Mesothelial cell of epicardium (in vitro differentiated cells): ENCODE measurements around the gene HPX. TPM values are rescaled to one million over a fixed set of nuclear protein-coding genes. Genes with fewer than 3 reads are reported as not detected.

Experiments
- DNase-seq, 2 experiments: peaks; one replicate each; pipeline ENCODE4 v3.0.0; 2021; ENCODE audit warnings: low spot score in 2 of 2; ENCODE audit not compliant: unreplicated experiment in 2 of 2
- H3K27ac Mint-ChIP-seq: 2 replicates; pipeline ENCODE4 v1.8.0; 2021; ENCODE audit warnings: mixed read lengths
- H3K27me3 Mint-ChIP-seq: 2 replicates; pipeline ENCODE4 v1.8.0; 2021; ENCODE audit warnings: low read depth, mixed read lengths
- H3K36me3 Mint-ChIP-seq: 2 replicates; pipeline ENCODE4 v1.8.0; 2021; ENCODE audit warnings: mixed read lengths
- H3K4me1 Mint-ChIP-seq: 2 replicates; pipeline ENCODE4 v1.8.0; 2021; ENCODE audit warnings: mixed read lengths
- H3K4me3 Mint-ChIP-seq: 2 replicates; pipeline ENCODE4 v1.8.0; 2021; ENCODE audit warnings: mild to moderate bottlenecking, moderate library complexity, mixed read lengths
- H3K9me3 Mint-ChIP-seq: 2 replicates; pipeline ENCODE4 v1.8.0; 2021; ENCODE audit warnings: mixed read lengths
- total RNA-seq: library from RNA; stranded (reverse); gene quantifications from 3 replicates; pipeline ENCODE4 v1.2.1, GENCODE V29; 2021
- TF ChIP-seq, protein P1 (sequence below): fragments of 200-600 bp; sonication (generic); IDR thresholded peaks from one replicate; pipeline ENCODE4 v1.5.0; 2021; ENCODE audit warnings: antibody characterized with exemption; ENCODE audit not compliant: unreplicated experiment

HPX gene
- total RNA-seq, 1 donor from 2014 or later = 9.9 TPM

DNA sequence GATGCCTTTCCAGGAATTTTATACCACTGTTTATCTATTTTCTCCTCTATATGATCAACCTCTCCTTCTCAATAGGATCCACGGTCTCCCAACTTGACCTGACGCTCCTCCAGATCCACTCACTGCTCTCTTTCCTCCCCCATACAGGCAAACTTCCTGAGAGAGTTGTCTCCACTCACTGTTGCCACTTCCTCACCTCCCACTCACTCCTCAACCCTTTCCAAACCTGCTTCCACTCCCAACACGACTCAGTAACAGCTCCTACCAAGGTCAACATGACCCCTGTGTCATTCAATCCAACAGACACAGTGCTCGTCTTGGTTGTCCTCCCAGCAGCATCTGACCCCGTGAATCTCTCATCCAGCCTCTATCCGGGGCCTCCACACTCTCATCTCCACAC lies 25.0 kb downstream of the HPX start:
- TF ChIP-seq, protein P1, sequence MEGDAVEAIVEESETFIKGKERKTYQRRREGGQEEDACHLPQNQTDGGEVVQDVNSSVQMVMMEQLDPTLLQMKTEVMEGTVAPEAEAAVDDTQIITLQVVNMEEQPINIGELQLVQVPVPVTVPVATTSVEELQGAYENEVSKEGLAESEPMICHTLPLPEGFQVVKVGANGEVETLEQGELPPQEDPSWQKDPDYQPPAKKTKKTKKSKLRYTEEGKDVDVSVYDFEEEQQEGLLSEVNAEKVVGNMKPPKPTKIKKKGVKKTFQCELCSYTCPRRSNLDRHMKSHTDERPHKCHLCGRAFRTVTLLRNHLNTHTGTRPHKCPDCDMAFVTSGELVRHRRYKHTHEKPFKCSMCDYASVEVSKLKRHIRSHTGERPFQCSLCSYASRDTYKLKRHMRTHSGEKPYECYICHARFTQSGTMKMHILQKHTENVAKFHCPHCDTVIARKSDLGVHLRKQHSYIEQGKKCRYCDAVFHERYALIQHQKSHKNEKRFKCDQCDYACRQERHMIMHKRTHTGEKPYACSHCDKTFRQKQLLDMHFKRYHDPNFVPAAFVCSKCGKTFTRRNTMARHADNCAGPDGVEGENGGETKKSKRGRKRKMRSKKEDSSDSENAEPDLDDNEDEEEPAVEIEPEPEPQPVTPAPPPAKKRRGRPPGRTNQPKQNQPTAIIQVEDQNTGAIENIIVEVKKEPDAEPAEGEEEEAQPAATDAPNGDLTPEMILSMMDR = no peak
- Mint-ChIP-seq H3K36me3 (no peaks in the 10 kb centered on the region), H3K27me3 (peaks cover 1% of the 10 kb centered on the region), H3K9me3 (no peaks in the 10 kb centered on the region), H3K27ac (no peak overlapping the region), H3K4me1 (peaks cover 6% of the 10 kb centered on the region), H3K4me3 (no peak overlapping the region)
- no peak for DNase-seq

DNA sequence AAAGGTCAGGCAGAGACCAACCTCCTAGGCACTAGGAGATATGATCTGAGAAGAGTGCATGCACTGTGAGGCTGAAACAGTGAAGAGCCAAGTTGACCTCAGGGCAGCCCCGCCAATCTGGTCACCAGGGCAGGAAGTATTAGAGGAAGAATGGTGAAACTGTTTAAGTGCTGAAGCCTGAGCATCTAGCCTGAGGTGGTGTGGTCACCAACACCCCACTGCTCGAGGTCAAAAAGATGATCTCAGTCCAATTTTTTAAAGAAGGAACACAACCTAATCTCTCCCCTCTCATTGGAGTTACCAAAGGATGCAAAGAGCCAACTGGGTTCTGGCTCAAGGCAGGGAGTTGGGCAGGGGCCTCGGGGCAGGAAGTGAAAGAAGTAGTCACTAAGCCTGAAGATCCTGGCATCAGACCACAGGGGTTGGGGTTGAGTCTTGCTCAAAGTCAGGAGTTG lies 25.9 kb downstream of the HPX start:
- Mint-ChIP-seq H3K4me1 (peaks cover 5% of the 10 kb centered on the region), H3K9me3 (no peaks in the 10 kb centered on the region), H3K27ac (no peak overlapping the region), H3K36me3 (no peaks in the 10 kb centered on the region), H3K4me3 (no peak overlapping the region), H3K27me3 (no peaks in the 10 kb centered on the region)
- no peak for DNase-seq
- TF ChIP-seq, protein P1 = no peak

DNA sequence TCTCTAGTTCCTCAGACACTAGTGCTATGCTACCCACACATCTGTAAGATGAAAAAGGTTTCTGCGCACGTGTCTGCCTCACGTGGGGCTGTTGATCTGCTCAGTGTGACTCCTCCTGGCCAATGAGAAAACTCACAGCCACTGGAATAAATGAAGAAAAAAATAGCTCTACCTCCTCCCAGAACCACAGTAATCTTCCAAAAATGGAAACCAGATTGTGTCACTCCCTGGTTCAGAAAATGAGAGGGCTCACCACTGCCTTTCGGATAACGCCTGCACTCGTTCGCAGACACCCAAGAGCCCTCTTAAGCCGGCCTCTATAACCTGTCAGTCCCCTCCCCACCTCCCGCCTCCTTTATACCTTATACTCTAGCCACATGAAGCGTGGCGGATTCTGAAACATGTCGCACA lies 27.0 kb downstream of the HPX start:
- Mint-ChIP-seq H3K27ac (no peak overlapping the region), H3K4me1 (no peaks in the 10 kb centered on the region), H3K36me3 (peaks cover 5% of the 10 kb centered on the region), H3K4me3 (no peak overlapping the region), H3K9me3 (no peaks in the 10 kb centered on the region), H3K27me3 (no peaks in the 10 kb centered on the region)
- DNase-seq = no peak
- TF ChIP-seq, protein P1 = no peak

DNA sequence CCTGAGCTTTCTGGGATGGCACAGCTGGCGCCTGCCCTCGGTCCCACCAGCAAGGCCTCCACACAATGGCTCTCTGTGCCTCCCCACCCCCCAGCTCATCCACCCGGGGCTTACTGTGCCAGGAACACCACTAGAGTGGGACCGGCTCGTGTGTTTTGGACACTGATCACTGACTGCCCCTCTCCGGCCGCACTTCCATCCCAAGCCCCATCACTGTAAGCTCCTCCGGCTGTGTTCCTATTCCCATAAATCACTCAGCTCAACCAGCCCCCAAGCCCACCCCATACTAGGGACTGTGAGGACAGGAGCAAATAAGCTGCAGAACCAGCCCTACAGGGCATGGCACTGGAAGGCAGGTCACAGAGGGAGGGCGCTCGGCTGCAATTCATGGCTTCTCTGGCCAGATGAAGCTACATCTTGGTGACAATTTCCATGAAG lies 29.2 kb downstream of the HPX start:
- peaks cover 8% of the 10 kb centered on the region for H3K36me3 Mint-ChIP-seq
- no peaks in the 10 kb centered on the region for H3K4me1 Mint-ChIP-seq
- no peaks in the 10 kb centered on the region for H3K9me3 Mint-ChIP-seq
- DNase-seq = no peak
- no peak overlapping the region for H3K4me3 Mint-ChIP-seq
- H3K27me3 Mint-ChIP-seq = no peaks in the 10 kb centered on the region
- no peak overlapping the region for H3K27ac Mint-ChIP-seq
- TF ChIP-seq, protein P1 = no peak

DNA sequence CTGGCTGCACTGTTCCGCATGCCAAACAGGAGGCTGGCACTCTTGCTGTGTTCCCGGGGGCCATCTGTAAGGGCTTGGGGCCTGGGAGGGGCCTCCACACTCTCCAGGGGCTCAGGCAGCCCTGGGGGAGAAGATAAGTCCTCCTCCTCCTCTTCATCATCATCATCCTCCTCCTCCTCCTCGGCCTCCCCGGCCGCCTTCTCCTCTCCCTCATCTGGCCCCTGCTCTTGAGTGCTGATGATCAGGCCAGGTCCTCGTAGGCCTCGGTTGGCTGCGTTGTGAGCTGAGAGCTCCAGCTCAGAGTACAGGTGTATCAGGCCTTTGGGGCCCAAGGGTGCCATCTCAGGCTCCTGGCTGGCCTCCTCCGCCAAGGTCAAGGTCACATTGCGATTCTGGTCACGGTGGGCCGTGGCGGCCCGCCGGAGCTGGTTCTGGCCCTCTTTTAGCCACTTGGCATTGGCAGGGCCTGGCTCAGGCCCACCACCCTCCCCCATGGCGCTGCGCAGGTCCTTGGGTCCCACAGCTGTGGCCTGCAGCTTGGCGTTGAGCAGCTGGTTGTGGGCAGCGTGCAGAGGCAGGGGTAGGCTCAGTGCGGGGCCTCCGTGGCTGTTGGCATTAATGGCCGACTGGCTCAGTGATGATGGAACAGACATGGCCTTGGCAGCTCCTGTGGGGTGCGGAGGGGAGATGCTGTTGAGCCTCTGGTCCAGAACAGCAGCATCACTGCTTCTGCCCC lies 29.9 kb downstream of the HPX start:
- no peak overlapping the region for H3K27ac Mint-ChIP-seq

More for the DNA sequence above, 29.9 kb downstream of the HPX start:
- TF ChIP-seq, protein P1 = no peak
- no peak for DNase-seq
- Mint-ChIP-seq H3K27me3 (no peaks in the 10 kb centered on the region), H3K9me3 (no peaks in the 10 kb centered on the region), H3K4me3 (no peak overlapping the region), H3K4me1 (no peaks in the 10 kb centered on the region), H3K36me3 (peaks cover 8% of the 10 kb centered on the region)
